Tibial nerve (tissue), 4 donors: ENCODE results near the gene MARF1.

Experiments
- CTCF ChIP-seq, 5 experiments: fragments of 200-600 bp in 3 of 5; fragments of 450-650 bp in 2 of 5; sonication (generic) in 3 of 5; IDR thresholded peaks; one replicate each; pipeline ENCODE4 v1.5.1; 2016 to 2019; ENCODE audit warnings: antibody characterized with exemption in 5 of 5, mild to moderate bottlenecking in 3 of 5, moderate library complexity in 2 of 5
- EP300 ChIP-seq, 2 donors: sonication (generic); formaldehyde crosslinking; IDR thresholded peaks; one replicate each; pipeline ENCODE4 v1.6.1; 2017; ENCODE audit warnings: antibody characterized with exemption in 2 of 2, mild to moderate bottlenecking in 1 of 2

GRCh38 chr16:15586716-15587115, 56.2 kb downstream of the MARF1 start:
- TF ChIP-seq CTCF (IDR thresholded peaks at IDR 0.05) (no peak), EP300 (IDR thresholded peaks at IDR 0.05) (no peak)
